B cell (primary cell): ENCODE results near the gene CTSL. TPM values are rescaled to one million over a fixed set of nuclear protein-coding genes. Genes with fewer than 3 reads are reported as not detected.

Experiments
- ATAC-seq: fragments of 200-7000 bp; cut with Tn5 transposase; one replicate; pipeline ENCODE4 v1.10.0; 2021; ENCODE audit warnings: low read depth, mild to moderate bottlenecking, moderate number of reproducible peaks, moderate library complexity
- CTCF ChIA-PET: fragments of 350-600 bp; sonication (Branson Sonifier 250); formaldehyde crosslinking; loops from one replicate; lab custom pipeline; 2021; ENCODE audit warnings: antibody characterized with exemption, inconsistent platforms; lab: Charles Lee
- POLR2A ChIA-PET: fragments of 350-600 bp; sonication (Branson Sonifier 250); formaldehyde crosslinking; loops from one replicate; lab custom pipeline; 2021; ENCODE audit warnings: antibody characterized with exemption; lab: Charles Lee
- DNase-seq: peaks from one replicate; pipeline ENCODE4 v3.0.0; 2013
- H2AFZ ChIP-seq: 2 replicates; pipeline ENCODE4 v1.6.1; 2012; ENCODE audit warnings: mild to moderate bottlenecking, low read depth, low read length; ENCODE audit not compliant: insufficient read depth, poor library complexity, severe bottlenecking
- H3K27ac ChIP-seq, 2 donors: 1 replicate in 1 of 2; 2 replicates in 1 of 2; pipeline ENCODE4 v1.5.1; 2012 to 2013; ENCODE audit warnings: low read length in 2 of 2, mild to moderate bottlenecking in 2 of 2, moderate library complexity in 1 of 2
- H3K27me3 ChIP-seq, 4 experiments: fragments of 200-600 bp in 1 of 4; sonication (generic) in 1 of 4; replicated peaks in 1 of 4; 1 replicate in 2 of 4; 2 replicates in 2 of 4; pipeline versions ENCODE4 v1.6.1 to v1.7.0; 2013 to 2016; ENCODE audit warnings: low read length in 3 of 4, mild to moderate bottlenecking in 2 of 4, mixed read lengths in 1 of 4, moderate library complexity in 1 of 4; ENCODE audit not compliant: insufficient read depth in 4 of 4, control insufficient read depth in 3 of 4; ENCODE audit errors: control extremely low read depth in 1 of 4
- H3K36me3 ChIP-seq, 2 experiments: replicated peaks in 1 of 2; 1 replicate in 1 of 2; 2 replicates in 1 of 2; pipeline versions ENCODE4 v1.6.1 to v1.7.1; 2013; ENCODE audit warnings: low read length in 1 of 2; ENCODE audit not compliant: insufficient read depth in 2 of 2, control insufficient read depth in 1 of 2; ENCODE audit errors: control extremely low read depth in 1 of 2, extremely low read depth in 1 of 2
- H3K4me1 ChIP-seq, 2 donors: fragments of 200-600 bp in 1 of 2; sonication (generic) in 1 of 2; 1 replicate in 1 of 2; 2 replicates in 1 of 2; pipeline versions ENCODE4 v1.5.1 to v1.6.1; 2013 to 2017; ENCODE audit warnings: low read length in 2 of 2; ENCODE audit not compliant: control insufficient read depth in 2 of 2, insufficient read depth in 2 of 2
- H3K4me2 ChIP-seq: replicated peaks from 2 replicates; pipeline ENCODE3; 2012; ENCODE audit warnings: mild to moderate bottlenecking, low read depth, low read length; ENCODE audit not compliant: poor library complexity, severe bottlenecking
- H3K4me3 ChIP-seq, 5 experiments: fragments of 200-600 bp in 1 of 5; sonication (generic) in 1 of 5; 1 replicate in 3 of 5; 2 replicates in 2 of 5; pipeline versions ENCODE4 v1.5.1 to v1.7.0; 2011 to 2016; ENCODE audit warnings: low read length in 4 of 5, mild to moderate bottlenecking in 4 of 5, low read depth in 2 of 5, control low read depth in 1 of 5, moderate library complexity in 1 of 5; ENCODE audit not compliant: insufficient read depth in 1 of 5; ENCODE audit errors: control extremely low read depth in 1 of 5, extremely low read depth in 1 of 5
- H3K79me2 ChIP-seq: fragments of 200-600 bp; sonication (generic); one replicate; pipeline ENCODE4 v1.6.0; 2016; ENCODE audit warnings: low read length; ENCODE audit not compliant: control insufficient read depth, insufficient read depth
- H3K9ac ChIP-seq: fragments of 200-600 bp; sonication (generic); 2 replicates; pipeline ENCODE4 v1.6.1; 2017; ENCODE audit warnings: mild to moderate bottlenecking, low read length, moderate library complexity
- H3K9me3 ChIP-seq, 3 donors: one replicate each; pipeline versions ENCODE4 v1.6.1 to v1.7.1; 2013; ENCODE audit warnings: low read length in 2 of 3; ENCODE audit not compliant: control insufficient read depth in 2 of 3, insufficient read depth in 1 of 3; ENCODE audit errors: control extremely low read depth in 1 of 3
- H4K20me1 ChIP-seq: 2 replicates; pipeline ENCODE4 v1.6.0; 2012; ENCODE audit warnings: mild to moderate bottlenecking, low read length; ENCODE audit not compliant: insufficient read depth, control insufficient read depth, poor library complexity, severe bottlenecking
- H3K27ac Mint-ChIP-seq: one replicate; pipeline ENCODE4 v1.8.0; 2021; ENCODE audit warnings: mixed read lengths
- H3K27me3 Mint-ChIP-seq: one replicate; pipeline ENCODE4 v1.8.0; 2021; ENCODE audit warnings: mixed read lengths
- H3K4me1 Mint-ChIP-seq: one replicate; pipeline ENCODE4 v1.8.0; 2021; ENCODE audit warnings: mixed read lengths
- H3K4me3 Mint-ChIP-seq: one replicate; pipeline ENCODE4 v1.8.0; 2021; ENCODE audit warnings: mixed read lengths
- H3K9me3 Mint-ChIP-seq: one replicate; pipeline ENCODE4 v1.8.0; 2022; ENCODE audit warnings: mixed read lengths; ENCODE audit not compliant: insufficient read depth
- EZH2 ChIP-seq: IDR thresholded peaks from 2 replicates; pipeline ENCODE4 v1.6.1; 2012; ENCODE audit warnings: borderline replicate concordance, low read depth, mild to moderate bottlenecking, moderate library complexity, low read length; ENCODE audit not compliant: insufficient read depth, poor library complexity, severe bottlenecking
- WGBS: methylation state at CpG from one replicate; pipeline ENCODE4 v1.1.5; 2013; ENCODE audit warnings: missing lambda C conversion rate; ENCODE audit not compliant: insufficient coverage; 5-methylcytosine and 5-hydroxymethylcytosine counted together
- intact Hi-C: fragments of 100-400 bp; cut with micrococcal nuclease; formaldehyde crosslinking; loops from one replicate; pipeline ENCODE4 v1.10.0; 2022
- polyA plus RNA-seq: library from polyadenylated mRNA; depleted of rRNA; stranded (reverse); fragments of >200 nt; gene quantifications from 2 replicates; pipeline ENCODE4 v1.2.3, GENCODE V29; 2012
- total RNA-seq, 2 donors: library from RNA; stranded (reverse); fragments of 120-200 nt in 1 of 2; gene quantifications; 1 replicate in 1 of 2; 2 replicates in 1 of 2; pipeline versions ENCODE4 v1.2.3 to v1.2.4, GENCODE V29; 2013 to 2022
- TF ChIP-seq, protein P1 (sequence below): fragments of 200-600 bp; IDR thresholded peaks from one replicate; pipeline ENCODE4 v1.8.0; 2022; ENCODE audit warnings: antibody characterized with exemption, mild to moderate bottlenecking

Gene CTSL
- total and polyA plus RNA-seq, 2 donors (not counting 1 experiment from before 2014, with no cell fraction given), result 0.13 to 0.74 TPM

DNA sequence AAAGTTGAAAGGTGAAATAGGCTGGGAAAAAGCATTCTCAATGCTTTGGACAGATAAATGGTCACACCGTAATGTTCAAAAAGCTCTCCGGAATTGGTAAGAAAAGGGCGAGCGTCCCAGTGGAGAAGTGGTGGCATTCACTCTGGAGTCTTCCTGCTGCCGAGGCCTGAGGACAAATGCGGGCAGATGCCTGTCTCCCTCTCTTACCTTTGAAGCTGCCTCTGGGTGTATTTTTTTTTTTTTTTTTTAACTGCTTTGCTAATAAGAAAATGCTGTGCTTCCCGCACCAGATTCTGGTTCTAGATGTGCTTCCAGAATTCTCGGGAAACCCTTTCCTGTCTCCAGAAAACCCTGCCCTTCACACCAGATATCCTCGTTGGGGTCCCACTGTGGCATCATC is 24.4 kb upstream of the CTSL start:
- H2AFZ ChIP-seq, result no peak overlapping the region
- H4K20me1 ChIP-seq, result no peaks in the 10 kb centered on the region
- ChIA-PET POLR2A (no interaction called here), CTCF (no interaction called here)
- intact Hi-C loops, result no loop called here
- DNase-seq (no peak), ATAC-seq (no peak)
- TF ChIP-seq, protein P1, sequence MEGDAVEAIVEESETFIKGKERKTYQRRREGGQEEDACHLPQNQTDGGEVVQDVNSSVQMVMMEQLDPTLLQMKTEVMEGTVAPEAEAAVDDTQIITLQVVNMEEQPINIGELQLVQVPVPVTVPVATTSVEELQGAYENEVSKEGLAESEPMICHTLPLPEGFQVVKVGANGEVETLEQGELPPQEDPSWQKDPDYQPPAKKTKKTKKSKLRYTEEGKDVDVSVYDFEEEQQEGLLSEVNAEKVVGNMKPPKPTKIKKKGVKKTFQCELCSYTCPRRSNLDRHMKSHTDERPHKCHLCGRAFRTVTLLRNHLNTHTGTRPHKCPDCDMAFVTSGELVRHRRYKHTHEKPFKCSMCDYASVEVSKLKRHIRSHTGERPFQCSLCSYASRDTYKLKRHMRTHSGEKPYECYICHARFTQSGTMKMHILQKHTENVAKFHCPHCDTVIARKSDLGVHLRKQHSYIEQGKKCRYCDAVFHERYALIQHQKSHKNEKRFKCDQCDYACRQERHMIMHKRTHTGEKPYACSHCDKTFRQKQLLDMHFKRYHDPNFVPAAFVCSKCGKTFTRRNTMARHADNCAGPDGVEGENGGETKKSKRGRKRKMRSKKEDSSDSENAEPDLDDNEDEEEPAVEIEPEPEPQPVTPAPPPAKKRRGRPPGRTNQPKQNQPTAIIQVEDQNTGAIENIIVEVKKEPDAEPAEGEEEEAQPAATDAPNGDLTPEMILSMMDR, result no peak
- TF ChIP-seq EZH2, result no peak
- peaks cover 0 to 5% (median 0%) of the 10 kb centered on the region in 3 donors for H3K9me3 ChIP-seq
- H3K79me2 ChIP-seq, result no peaks in the 10 kb centered on the region
- Mint-ChIP-seq H3K27ac (no peak overlapping the region), H3K27me3 (peaks cover 2% of the 10 kb centered on the region), H3K4me3 (no peak overlapping the region), H3K9me3 (no peaks in the 10 kb centered on the region), H3K4me1 (no peaks in the 10 kb centered on the region)
- H3K4me3 ChIP-seq, result no peak overlapping the region
- H3K36me3 ChIP-seq, result no peaks in the 10 kb centered on the region
- no peak overlapping the region for H3K4me2 ChIP-seq
- peaks cover 0 to 2% (median 0%) of the 10 kb centered on the region in 4 experiments for H3K27me3 ChIP-seq
- WGBS, result 96% methylated on average over 6 of the region's 9 CpGs
- H3K27ac ChIP-seq, result no peak overlapping the region
- no peaks in the 10 kb centered on the region for H3K4me1 ChIP-seq
- no peak overlapping the region for H3K9ac ChIP-seq

DNA sequence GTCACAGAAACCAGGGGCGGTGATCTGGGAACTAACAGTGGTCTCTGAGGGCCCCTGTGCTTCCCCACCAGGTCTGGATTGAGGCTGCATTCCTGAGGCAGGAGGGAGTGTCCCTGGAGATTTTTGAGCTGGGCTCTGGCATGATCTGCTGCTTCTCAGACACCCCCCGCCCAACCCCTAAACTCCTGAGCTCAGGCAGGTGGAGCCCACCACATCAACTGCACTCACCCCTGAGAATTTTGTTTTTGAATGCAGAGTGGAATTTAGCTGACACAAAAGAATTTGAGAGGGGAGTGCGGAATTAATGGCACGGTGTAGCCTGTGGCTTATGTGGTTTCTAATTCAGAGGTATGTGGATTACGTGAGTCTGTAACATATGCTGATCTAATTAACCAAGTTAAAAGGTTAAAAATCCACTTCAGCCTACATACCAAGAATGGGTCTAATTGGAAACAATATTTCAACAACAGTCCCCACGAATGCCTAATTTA is 23.9 kb upstream of the CTSL start:
- Histone ChIP-seq H4K20me1 (no peaks in the 10 kb centered on the region), H2AFZ (no peak overlapping the region), H3K27me3 (peaks cover 0 to 2% (median 0%) of the 10 kb centered on the region in 4 experiments), H3K36me3 (no peaks in the 10 kb centered on the region), H3K79me2 (no peaks in the 10 kb centered on the region), H3K9ac (no peak overlapping the region), H3K9me3 (peaks cover 0 to 8% (median 0%) of the 10 kb centered on the region in 3 donors), H3K4me1 (no peaks in the 10 kb centered on the region), H3K27ac (no peak overlapping the region), H3K4me3 (no peak overlapping the region), H3K4me2 (no peak overlapping the region)
- DNase-seq (no peak), ATAC-seq (no peak)
- 83% methylated on average over 1 of the region's 6 CpGs for WGBS
- Mint-ChIP-seq H3K9me3 (no peaks in the 10 kb centered on the region), H3K27ac (no peak overlapping the region), H3K27me3 (peaks cover 2% of the 10 kb centered on the region), H3K4me3 (no peak overlapping the region), H3K4me1 (no peaks in the 10 kb centered on the region)
- CTCF ChIA-PET, result no interaction called here
- TF ChIP-seq EZH2, result no peak
- intact Hi-C loops, result no loop called here
- POLR2A ChIA-PET, result no interaction called here
